ENCODE results near the gene NOVA1. TPM values are rescaled to one million over a fixed set of nuclear protein-coding genes. Genes with fewer than 3 reads are reported as not detected.

The NOVA1 gene
- total and polyA plus RNA-seq, 12 donors: 1.3 to 8.9 (median 3.4) TPM

DNA sequence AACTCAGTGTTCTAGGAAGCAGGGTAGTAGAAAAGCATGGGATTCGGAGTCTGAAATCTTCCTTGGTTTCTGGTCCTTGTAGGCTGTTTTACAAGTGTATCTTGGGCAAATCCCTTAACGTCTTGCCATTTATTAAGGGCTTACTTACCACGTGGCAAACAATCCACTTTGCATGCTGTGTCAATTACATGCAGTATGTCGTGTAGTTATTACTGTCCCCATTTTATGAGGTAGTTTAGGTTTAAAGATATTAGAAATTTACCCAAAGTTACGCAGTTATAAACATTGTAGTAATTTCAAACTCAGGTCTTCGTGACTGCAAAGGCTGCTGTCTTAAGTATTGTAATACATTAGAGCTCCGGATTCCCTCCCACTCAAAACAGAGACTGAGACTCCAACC, 1.5 kb upstream of the NOVA1 start:
- WGBS, 2 donors: 36 to 44% methylated on average over 7 of the region's 7 CpGs
- Histone ChIP-seq H3K4me1 (peaks cover 0 to 10% (median 0%) of the 10 kb centered on the region in 9 donors), H3K9me3 (no peaks in the 10 kb centered on the region), H3K36me3 (no peaks in the 10 kb centered on the region), H3K27me3 (peaks cover 0 to 44% (median 0%) of the 10 kb centered on the region in 7 donors), H3K4me3 (peak overlapping the region in 7 of 10 donors; percentile 60 to 75 (median 69)), H3K27ac (peak overlapping the region in 2 of 10 donors; percentile 79 to 83)
- TF ChIP-seq, protein P1, sequence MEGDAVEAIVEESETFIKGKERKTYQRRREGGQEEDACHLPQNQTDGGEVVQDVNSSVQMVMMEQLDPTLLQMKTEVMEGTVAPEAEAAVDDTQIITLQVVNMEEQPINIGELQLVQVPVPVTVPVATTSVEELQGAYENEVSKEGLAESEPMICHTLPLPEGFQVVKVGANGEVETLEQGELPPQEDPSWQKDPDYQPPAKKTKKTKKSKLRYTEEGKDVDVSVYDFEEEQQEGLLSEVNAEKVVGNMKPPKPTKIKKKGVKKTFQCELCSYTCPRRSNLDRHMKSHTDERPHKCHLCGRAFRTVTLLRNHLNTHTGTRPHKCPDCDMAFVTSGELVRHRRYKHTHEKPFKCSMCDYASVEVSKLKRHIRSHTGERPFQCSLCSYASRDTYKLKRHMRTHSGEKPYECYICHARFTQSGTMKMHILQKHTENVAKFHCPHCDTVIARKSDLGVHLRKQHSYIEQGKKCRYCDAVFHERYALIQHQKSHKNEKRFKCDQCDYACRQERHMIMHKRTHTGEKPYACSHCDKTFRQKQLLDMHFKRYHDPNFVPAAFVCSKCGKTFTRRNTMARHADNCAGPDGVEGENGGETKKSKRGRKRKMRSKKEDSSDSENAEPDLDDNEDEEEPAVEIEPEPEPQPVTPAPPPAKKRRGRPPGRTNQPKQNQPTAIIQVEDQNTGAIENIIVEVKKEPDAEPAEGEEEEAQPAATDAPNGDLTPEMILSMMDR (IDR thresholded peaks at IDR 0.05): no peak
- DNase-seq: no peak
- intact Hi-C loops (cut with DNase I): loop anchor here in 1 of 10 donors (10.0 kb wide), 1 partner anchor 204 kb away; no protein-coding TSS in a partner anchor
- no peak for ATAC-seq

DNA sequence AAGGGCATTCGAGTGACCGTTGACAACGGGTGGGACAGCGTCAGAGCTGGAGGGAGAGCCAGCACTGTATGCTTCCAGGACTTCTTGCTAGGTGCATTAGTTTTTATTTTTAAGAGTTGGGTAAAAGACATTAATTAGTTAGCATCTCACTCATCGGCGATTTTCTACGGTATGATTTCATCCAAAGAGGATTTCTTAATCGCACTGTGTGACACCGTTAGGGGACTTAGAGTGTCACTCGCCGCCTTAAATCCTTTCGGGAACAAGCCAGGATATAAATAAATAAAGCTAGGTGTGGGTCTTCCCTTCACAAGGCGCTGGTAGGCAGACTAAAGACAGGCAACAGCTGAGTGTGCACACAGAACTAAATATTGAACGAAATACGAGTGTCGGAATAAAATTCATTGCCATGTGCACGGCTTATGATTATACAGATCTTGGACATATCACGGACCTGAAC, 869 bp upstream of the NOVA1 start:
- Histone ChIP-seq H3K27me3 (peaks cover 0 to 44% (median 0%) of the 10 kb centered on the region in 7 donors), H3K4me3 (peak overlapping the region; percentile 44 to 75 (median 64)), H3K27ac (peak overlapping the region in 8 of 10 donors; percentile 2 to 88 (median 81)), H3K4me1 (peaks cover 0 to 10% (median 0%) of the 10 kb centered on the region in 9 donors), H3K36me3 (no peaks in the 10 kb centered on the region), H3K9me3 (no peaks in the 10 kb centered on the region)
- 0 to 1% methylated on average over 18 of the region's 18 CpGs for WGBS, 2 donors
- ATAC-seq (peak in 4 of 8 donors; percentile 7 to 40 (median 25)), DNase-seq (no peak)
- intact Hi-C loops (cut with DNase I): loop anchor here in 1 of 10 donors (10.0 kb wide), 1 partner anchor 204 kb away; no protein-coding TSS in a partner anchor
- TF ChIP-seq, protein P1 (IDR thresholded peaks at IDR 0.05): no peak

DNA sequence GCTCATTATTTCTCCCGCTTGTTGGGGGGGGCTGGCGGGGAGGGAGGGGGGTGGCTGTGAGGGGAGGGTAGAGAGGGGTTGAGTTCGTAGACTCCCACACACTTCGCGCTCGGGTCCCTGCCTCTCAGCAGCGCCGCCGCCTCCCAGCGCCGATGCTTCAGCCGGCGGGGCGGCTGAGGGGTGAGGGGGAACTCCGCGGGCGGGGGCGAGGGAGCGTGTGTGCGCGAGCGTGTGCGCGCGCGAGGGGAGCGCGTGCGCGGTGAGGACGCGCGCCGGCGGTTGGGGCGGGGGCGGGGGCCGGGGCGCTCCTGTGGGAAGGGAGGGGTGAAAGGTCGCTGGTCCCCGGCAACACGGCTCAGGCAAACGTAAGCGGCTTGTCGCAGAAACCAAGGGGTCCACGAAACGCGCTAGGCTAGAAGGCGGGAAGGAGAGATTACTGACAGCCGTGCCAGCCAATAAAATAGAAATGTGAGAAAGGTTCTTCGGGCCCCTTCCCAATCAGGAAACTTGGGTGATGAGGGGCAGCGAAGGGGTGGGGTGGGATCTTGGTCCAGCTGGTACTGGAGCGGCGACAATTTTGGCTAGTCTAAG, 343 bp upstream of the NOVA1 start:
- intact Hi-C loops (cut with DNase I): loop anchor here in 1 of 10 donors (10.0 kb wide), 1 partner anchor 203 kb away; no protein-coding TSS in a partner anchor
- peak; percentile 71 to 92 for DNase-seq
- 0 to 1% methylated on average over 50 to 54 of the region's 54 CpGs for WGBS, 2 donors
- H3K4me3 ChIP-seq: peak overlapping the region; percentile 44 to 75 (median 64)
- peak; percentile 90 to 96 (median 93) for ATAC-seq
- peaks cover 0 to 10% (median 0%) of the 10 kb centered on the region in 9 donors for H3K4me1 ChIP-seq
- TF ChIP-seq, protein P1 (IDR thresholded peaks at IDR 0.05): no peak
- H3K9me3 ChIP-seq: no peaks in the 10 kb centered on the region
- no peaks in the 10 kb centered on the region for H3K36me3 ChIP-seq
- H3K27me3 ChIP-seq: peaks cover 0 to 44% (median 0%) of the 10 kb centered on the region in 7 donors
- H3K27ac ChIP-seq: peak overlapping the region; percentile 33 to 88 (median 78)

DNA sequence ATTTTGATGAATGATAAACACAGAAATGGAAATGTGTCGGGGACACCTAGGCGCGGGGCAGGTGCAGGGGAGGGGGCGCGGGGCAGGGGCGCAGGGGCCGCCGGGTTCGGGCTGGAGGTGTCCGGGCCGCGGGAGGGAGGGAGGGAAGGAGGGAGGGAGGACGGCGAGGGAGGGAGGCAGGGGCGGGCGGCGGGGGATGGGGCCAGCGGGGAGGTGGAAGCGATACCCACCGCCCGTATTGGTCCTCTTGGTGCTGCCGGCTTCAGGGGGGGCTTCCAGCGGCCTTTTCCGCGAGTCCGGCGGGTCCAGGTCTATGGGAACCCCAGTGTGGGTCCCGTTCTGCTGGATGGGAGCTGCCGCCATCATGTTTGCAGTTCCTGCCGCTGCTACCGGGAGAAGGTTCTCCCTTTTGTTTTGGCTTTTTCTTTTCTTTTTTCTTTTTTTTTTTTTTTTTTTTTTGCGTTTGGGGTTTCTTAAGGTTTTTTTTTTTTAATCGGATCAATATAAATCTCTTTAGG, 703 bp downstream of the NOVA1 start:
- peak overlapping the region; percentile 44 to 75 (median 64) for H3K4me3 ChIP-seq
- H3K4me1 ChIP-seq: peaks cover 0 to 10% (median 0%) of the 10 kb centered on the region in 9 donors
- peak overlapping the region in 8 of 10 donors; percentile 58 to 88 (median 81) for H3K27ac ChIP-seq
- DNase-seq (peak; percentile 11 to 24), ATAC-seq (peak in 4 of 8 donors; percentile 15 to 26 (median 26))
- TF ChIP-seq, protein P1 (IDR thresholded peaks at IDR 0.05): no peak
- intact Hi-C loops (cut with DNase I): loop anchor here in 1 of 10 donors (10.0 kb wide), 1 partner anchor 202 kb away; no protein-coding TSS in a partner anchor
- no peaks in the 10 kb centered on the region for H3K36me3 ChIP-seq
- peaks cover 0 to 44% (median 0%) of the 10 kb centered on the region in 7 donors for H3K27me3 ChIP-seq
- WGBS, 2 donors: 1% methylated on average over 30 to 33 of the region's 33 CpGs
- no peaks in the 10 kb centered on the region for H3K9me3 ChIP-seq
